GM10266 (cell line): ENCODE data around the gene FMN1.

Experiments
- DNase-seq: peaks from one replicate; pipeline ENCODE4 v3.0.0; 2012; ENCODE audit errors: extremely low spot score
- CTCF ChIP-seq: IDR thresholded peaks from 2 replicates; pipeline ENCODE4 v1.5.1; 2012; ENCODE audit warnings: mild to moderate bottlenecking, low read depth; ENCODE audit not compliant: control insufficient read depth, insufficient read depth; ENCODE audit errors: missing control alignments

Gene FMN1

GRCh38 chr15:32757426-32757825 lies 437.1 kb downstream of the FMN1 start:
- no peak for DNase-seq
- no peak for TF ChIP-seq CTCF

- TF ChIP-seq CTCF = no peak
- DNase-seq = no peak
Measured at GRCh38 chr15:32750979-32751378, 443.5 kb downstream of the FMN1 start.

GRCh38 chr15:32747921-32748342 lies 446.6 kb downstream of the FMN1 start:
- no peak for TF ChIP-seq CTCF
- DNase-seq = no peak

- TF ChIP-seq CTCF = no peak
- no peak for DNase-seq
Measured at GRCh38 chr15:32746116-32746857, 448.2 kb downstream of the FMN1 start.

- TF ChIP-seq CTCF = no peak
- no peak for DNase-seq
Measured at GRCh38 chr15:32743411-32744140, 450.9 kb downstream of the FMN1 start.

GRCh38 chr15:32739522-32740063 lies 454.9 kb downstream of the FMN1 start:
- no peak for DNase-seq
- TF ChIP-seq CTCF = no peak

GRCh38 chr15:32738666-32739065 lies 455.8 kb downstream of the FMN1 start:
- no peak for DNase-seq
- TF ChIP-seq CTCF = no peak
